Measurements from ENCODE around the gene CNPY1. TPM values are rescaled to one million over a fixed set of nuclear protein-coding genes. Genes with fewer than 3 reads are reported as not detected.
"Not testable (repeated sequence)": the region's sequence is repeated elsewhere in the genome, so short reads cannot be mapped to it uniquely, and the experiment has no call there.

Gene CNPY1
- total RNA-seq = not detected
- long read RNA-seq = 0 reads

GRCh38 chr7:155546449-155546848 lies at the start of gene CNPY1:
TSS of gene CNPY1 (minus strand) at chr7:155546559. CDS start at chr7:155545929, 630 bp downstream.
- DNase-seq; ATAC-seq; intact Hi-C loops (cut with DNase I): not testable (repeated sequence)

DNA sequence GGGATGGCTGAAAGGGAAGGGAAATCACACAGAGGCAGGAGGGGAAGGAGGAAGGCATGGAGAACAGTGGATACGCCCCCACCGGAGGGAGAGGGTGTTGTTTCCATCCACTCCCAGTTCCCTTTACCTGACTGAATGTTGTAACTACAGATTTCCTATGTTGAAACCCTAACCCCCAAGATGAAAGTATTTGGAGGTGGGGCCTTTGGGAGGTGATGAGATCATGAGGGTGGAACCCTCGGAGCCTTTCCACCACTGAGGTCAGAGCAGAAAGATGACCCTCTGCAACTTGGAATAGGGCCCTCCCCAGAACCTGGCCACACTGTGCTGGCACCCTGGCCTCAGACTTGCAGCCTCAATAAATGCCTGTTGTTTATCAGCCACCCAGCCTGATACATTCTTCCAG lies 48.6 kb upstream of the CNPY1 start:
- intact Hi-C loops (cut with DNase I) = no loop called here
- peak; percentile 27 to 29 for ATAC-seq

GRCh38 chr7:155594163-155594732 lies 47.9 kb upstream of the CNPY1 start:
- intact Hi-C loops (cut with DNase I) = no loop called here
- no peak for ATAC-seq
- DNase-seq = no peak

More for the DNA sequence above, 48.6 kb upstream of the CNPY1 start:
- no peak for DNase-seq

DNA sequence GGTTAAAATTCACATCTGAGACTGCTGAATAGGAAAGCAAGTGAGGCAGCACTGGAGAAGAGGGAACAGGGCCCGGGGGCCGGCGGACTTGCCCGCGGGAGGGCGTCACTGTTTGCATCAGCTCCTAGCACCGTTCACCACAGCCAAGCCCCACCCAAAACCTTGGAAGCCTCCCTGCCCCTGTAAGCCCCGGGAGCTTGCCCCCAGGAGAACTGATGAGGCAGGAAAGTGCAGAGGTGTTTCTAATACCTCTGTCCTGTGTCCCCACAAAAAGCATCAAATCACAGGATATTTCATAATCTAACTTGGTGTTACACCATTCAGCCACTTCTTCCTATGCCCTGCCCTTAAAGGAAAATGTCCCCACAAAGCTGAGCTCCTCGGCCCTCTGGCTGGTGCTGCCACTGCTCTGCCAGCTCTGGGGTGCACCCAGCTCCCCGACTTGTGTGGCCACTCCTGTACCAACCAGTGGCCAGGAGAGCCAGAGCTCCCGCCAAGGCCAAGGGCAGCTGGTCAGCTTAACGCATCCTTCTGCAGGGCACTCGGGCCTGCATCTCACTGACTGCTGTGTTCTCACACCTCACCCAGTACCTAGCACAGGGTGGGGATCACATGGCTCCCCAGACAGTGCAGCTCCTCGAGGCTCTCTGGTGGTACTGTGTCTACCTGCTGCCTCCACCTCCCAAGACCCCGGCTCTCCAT lies 47.3 kb upstream of the CNPY1 start:
- no peak for ATAC-seq
- intact Hi-C loops (cut with DNase I) = no loop called here
- no peak for DNase-seq

- intact Hi-C loops (cut with DNase I) = no loop called here
- no peak for DNase-seq
- no peak for ATAC-seq
Measured at GRCh38 chr7:155591055-155591775, 44.9 kb upstream of the CNPY1 start.

- no peak for DNase-seq
- intact Hi-C loops (cut with DNase I) = no loop called here
- ATAC-seq = peak in 1 of 2 donors; percentile 51
Measured at GRCh38 chr7:155590215-155591018, 44.1 kb upstream of the CNPY1 start.

DNA sequence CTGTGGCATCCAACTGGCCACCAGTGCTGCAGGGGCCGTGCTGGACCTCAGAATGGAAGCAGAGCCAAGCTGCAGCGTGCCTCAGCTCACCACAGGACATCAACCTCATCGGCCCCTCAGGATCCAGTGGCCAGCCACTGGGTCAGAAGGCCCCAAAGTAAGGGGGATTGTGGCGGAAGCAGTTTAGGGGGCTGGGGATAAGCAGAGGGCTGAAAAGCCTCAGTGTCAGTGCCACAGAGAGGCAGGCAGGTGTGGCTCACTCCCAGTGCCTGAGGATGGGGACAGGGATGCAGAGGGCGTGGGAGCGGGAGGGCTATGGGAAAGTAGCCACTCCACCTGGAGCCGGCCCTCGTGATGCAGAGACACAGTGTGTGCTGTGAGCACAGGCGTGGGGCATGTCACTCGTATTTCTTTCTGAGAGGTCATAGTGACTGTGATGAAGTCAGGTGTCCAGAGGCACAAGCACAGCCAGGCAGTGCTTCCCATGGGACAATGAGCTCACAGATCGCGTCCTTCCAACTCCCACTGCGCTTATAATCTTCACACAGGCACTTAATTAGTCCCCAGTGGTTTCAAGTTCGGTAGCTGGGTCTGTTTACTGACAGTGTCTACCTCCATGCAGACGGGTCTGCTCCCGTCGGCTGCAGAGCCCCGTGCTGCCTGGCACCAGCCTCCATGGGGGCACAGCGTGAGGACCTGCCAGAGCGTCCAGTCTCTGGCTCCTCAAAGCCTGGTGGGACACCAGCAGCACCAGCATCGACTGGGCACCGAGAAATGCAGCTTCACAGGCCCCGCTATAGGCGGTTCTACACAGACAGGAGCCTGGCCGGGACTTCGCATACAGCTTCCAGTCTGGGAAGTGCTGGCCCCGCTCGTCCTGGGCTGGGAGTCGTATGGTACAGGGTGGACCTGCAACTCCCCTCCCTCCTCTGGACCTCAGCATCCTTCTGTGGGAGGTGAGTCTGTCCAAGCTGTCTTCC lies 42.9 kb upstream of the CNPY1 start:
- intact Hi-C loops (cut with DNase I) = no loop called here
- ATAC-seq (no peak), DNase-seq (no peak)

- no peak for DNase-seq
- intact Hi-C loops (cut with DNase I) = no loop called here
- no peak for ATAC-seq
Measured at GRCh38 chr7:155588468-155588998, 42.2 kb upstream of the CNPY1 start.

DNA sequence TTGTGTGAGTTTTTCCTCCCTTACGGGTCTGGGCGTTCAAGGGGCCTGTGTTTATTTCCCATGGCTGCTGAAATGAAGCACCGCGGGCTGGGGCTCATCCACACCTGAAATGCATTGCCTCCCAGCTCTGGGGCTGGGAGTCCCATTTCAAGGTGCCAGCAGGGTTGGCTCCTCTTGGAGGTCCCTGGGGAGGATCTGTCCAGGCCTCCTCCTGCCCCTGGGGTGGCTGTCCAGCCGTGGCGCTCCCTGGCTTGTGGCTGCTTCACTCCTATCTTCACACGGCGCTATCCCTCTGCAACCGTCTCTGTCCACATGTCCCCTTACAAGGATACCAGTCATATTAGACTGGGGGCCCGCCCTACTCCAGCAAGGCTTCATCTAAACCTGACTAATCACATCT lies 41.1 kb upstream of the CNPY1 start:
- no peak for ATAC-seq
- no peak for DNase-seq
- intact Hi-C loops (cut with DNase I) = no loop called here

DNA sequence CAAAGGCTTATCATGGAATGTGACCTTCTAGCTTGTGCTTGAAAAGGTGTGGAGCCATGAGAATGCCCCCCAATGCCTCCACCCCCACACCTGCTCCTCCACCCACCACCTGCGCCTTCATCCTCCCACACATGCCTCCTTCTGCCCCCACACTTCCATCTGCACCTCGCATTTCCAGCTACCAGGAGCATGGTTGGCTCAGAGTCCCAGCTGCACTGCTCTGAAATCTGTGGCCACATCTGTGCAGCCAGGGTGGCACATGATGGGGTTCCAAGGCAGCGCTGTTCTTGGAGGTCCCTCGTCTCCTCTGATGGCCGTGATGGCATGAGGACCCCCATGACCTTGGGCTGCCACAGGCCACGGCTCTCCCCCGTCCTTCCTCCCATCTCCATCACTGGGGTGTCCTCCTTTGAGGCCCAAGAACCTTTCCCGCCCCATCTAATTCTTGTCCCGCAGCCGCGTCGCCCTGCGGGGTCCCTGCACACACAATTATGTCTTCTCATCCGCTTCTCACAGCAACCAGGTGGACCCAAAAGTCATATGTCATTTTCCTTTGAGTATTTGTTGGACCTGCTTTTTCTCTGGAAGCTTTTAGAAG lies 40.6 kb upstream of the CNPY1 start:
- intact Hi-C loops (cut with DNase I) = no loop called here
- DNase-seq (no peak), ATAC-seq (no peak)

DNA sequence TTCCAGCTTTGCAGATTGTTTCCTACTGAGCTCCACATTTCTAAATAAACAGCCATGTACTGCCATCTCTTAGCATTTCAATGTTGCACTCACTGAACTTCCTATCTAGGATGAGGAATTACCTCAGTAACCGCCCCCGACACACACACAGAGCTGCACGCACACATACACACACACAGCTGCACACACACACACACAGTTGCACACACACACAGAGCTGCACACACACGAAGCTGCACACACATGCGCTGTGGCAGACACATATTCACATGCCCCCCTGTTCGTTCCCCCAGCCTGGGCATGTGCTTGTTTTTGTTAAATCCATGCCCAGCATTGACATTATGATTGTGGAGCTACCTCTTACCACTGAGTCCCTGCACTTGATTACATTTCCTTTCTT lies 39.6 kb upstream of the CNPY1 start:
- intact Hi-C loops (cut with DNase I) = no loop called here
- DNase-seq (no peak), ATAC-seq (no peak)

GRCh38 chr7:155585532-155585895 lies 39.2 kb upstream of the CNPY1 start:
- ATAC-seq (no peak), DNase-seq (no peak)
- intact Hi-C loops (cut with DNase I) = no loop called here

- intact Hi-C loops (cut with DNase I) = no loop called here
- ATAC-seq = peak; percentile 41 to 43
- no peak for DNase-seq
Measured at GRCh38 chr7:155584763-155585531, 38.6 kb upstream of the CNPY1 start.

GRCh38 chr7:155584261-155584660 lies 37.9 kb upstream of the CNPY1 start:
- ATAC-seq (no peak), DNase-seq (no peak)
- intact Hi-C loops (cut with DNase I) = no loop called here

- DNase-seq = no peak
- ATAC-seq = no peak
- intact Hi-C loops (cut with DNase I) = no loop called here
Measured at GRCh38 chr7:155583636-155584035, 37.3 kb upstream of the CNPY1 start.

GRCh38 chr7:155581954-155582353 lies 35.6 kb upstream of the CNPY1 start:
- intact Hi-C loops (cut with DNase I) = no loop called here
- DNase-seq (no peak), ATAC-seq (no peak)

DNA sequence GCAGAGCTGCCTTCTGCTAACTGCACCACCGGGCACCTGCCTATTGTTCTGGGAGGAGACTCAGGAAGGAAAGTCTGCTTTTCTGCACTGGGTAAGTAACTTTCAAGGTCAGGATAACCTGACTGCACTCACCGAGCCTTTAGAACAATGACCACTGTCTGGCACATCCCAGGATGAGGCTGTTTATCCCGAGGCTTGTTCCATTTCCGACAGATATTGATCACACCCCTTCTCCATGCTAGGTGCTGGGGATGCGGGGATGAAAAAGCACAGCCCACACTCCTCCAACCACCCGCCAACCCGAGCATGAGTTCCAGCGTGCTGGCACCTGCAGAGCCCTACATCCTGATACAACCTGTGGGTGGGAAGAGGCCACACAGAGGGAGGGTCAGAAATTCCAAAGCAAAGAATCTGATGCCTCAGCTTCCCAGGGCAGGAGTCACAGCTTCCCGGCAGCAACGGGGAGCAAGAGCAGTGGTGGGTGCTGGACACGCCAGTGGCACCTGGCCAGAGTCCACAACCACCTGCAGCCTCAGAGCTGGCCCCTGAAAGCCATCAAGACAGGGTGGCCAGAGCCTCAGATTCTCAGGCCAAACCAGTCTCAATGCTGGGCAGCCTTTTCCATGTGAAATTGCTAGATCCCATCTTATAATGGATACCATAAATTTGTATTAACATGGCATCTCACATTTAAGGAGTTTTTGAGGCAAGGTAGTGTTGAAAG lies 34.9 kb upstream of the CNPY1 start:
- no peak for DNase-seq
- intact Hi-C loops (cut with DNase I) = no loop called here
- ATAC-seq = no peak
